NCI-H2227 treated with DMSO at 0.1 percent for 48 hours (cell line): ENCODE results near the gene MIEF2.

ENCODE experiments used
- DNase-seq: peaks from one replicate; lab custom pipeline; 2025; lab: John Stamatoyannopoulos, UW

The MIEF2 gene

DNA sequence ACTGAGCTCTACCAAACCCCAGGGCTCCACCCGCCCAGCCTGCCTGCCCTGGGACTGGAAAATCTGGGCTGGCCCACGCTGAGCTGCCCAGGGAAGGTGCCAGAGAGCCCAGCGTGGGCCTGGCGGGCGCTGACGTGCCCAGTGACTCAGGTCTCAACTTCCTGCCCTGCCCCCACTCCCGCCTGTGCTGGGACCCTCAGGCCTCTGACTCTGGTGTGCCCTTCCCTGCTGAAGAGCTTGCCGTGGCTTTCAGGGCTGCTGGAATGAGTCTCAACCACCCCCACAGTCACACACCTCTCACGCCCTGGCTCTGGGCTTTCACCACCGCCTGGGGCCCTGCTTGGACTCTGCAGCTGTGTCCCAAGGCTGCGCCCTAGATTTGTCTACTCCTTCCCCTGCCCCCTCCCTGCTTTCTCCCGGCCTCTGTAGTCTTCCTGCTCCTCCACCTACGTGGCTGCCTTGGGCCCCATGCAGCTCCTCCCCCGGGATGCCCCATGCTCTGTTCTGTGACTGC, 24.7 kb upstream of the MIEF2 start:
- DNase-seq: no peak

GRCh38 chr17:18236494-18236893, 24.0 kb upstream of the MIEF2 start:
- DNase-seq: no peak

DNA sequence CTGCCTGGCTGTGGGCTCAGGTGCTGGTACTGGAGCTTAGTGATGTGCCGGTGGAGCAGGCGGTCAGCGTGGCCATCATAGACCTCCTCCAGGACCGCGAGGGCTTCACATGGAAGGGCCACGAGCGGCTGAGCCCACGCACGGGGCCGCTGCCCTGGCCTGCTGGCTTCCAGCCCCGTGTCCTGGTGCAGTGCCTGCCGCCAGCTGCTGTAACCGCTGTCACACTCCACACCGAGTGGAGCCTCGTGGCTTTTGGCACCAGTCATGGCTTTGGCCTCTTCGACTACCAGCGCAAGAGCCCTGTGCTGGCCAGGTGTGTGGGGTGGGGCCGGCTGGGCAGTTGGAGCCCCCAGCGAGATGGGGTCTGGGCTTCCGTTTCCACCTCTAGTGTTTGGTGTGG, 23.0 kb upstream of the MIEF2 start:
- no peak for DNase-seq

DNA sequence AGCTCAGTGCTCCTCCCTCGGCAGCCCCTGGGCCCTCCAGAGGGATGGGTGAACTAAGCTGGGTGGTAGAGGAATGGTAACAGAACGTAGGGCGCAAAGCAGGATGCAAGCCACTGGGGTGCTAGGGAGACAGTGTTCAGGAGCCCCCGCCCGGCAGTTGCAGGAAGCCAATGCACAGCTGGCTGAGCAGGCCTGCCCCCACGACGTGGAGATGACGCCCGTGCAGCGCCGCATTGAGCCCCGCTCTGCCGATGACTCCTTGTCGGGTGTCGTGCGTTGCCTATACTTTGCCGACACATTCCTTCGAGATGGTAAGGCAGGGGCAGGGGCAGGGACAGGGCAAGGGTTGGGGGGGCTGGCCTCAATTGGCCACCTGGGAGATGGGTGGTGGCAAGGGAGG, 22.2 kb upstream of the MIEF2 start:
- DNase-seq: no peak

DNA sequence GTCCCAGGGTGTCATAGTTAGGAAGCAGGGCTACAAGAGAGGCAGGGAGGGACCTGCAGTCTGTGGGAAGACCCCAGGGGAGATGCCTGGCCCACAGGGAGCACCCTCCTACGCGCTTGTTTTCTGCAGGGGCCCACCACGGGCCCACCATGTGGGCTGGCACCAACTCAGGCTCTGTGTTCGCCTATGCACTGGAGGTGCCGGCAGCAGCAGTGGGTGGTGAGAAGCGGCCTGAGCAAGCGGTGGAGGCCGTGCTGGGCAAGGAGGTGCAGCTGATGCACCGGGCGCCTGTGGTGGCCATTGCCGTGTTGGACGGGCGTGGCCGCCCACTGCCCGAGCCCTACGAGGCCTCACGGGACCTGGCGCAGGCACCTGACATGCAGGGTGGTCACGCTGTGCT, 20.0 kb upstream of the MIEF2 start:
- DNase-seq: no peak

- DNase-seq: no peak
Observed at GRCh38 chr17:18241229-18241871, 19.1 kb upstream of the MIEF2 start.

GRCh38 chr17:18245038-18245776, 15.3 kb upstream of the MIEF2 start:
- DNase-seq: no peak

- DNase-seq: no peak
Observed at GRCh38 chr17:18246109-18246725, 14.2 kb upstream of the MIEF2 start.

DNA sequence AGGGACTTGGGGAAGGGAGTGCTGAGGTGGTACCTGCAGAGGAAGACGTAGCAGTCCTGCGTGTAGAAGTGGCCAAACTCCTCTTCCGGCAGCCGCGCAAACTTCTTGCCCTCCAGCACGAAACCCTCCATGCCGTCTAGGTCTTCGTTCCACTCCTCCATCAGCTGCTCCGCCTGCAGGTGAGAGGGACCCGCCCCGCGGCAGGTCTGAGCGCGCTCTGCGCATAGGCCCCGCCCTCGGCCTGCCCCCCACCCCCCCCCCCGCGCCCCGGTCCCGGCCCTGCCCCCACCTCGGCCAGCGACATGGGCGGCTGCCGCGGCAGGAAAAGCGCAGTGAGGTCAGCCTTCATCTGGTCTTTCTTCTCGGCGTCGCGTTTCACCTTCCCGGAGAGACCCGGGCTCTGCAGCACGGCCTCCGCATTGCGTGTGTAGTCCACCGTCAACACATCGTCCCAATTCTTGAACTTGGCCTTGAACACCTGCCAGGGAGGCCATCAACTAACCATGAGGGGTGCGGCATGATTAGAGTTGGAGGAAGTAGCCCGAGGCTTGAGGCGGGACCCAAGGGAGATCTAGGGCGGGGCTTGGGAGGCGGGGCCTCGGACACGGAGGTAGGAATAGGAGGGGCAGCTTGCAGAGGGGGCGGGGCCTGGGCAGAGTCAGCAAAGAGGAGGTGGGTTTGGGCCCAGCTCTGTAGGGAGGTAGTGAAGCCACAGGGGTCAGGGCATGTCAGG, 13.4 kb upstream of the MIEF2 start:
- DNase-seq: no peak

DNA sequence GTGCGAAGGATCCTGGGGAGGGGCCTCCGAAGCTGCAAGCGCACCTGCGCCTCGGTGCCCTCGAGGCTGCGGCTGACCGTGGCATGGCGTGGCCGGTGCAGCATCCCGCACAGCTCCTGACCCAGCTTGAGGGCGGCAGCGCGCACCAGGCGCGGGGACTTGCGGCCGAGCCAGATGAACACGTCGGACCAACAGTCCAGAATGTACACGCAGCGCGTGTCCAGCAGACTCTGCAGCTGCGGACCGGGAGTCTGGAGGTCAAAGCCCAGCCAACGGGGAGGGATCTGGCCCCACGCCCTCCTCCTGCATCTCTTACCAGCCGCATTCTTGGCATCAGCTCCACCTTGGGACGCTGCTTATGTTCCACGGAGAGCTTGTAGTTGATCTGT, 12.9 kb upstream of the MIEF2 start:
- no peak for DNase-seq

GRCh38 chr17:18248300-18248731, 12.1 kb upstream of the MIEF2 start:
- peak; percentile 75 for DNase-seq

DNA sequence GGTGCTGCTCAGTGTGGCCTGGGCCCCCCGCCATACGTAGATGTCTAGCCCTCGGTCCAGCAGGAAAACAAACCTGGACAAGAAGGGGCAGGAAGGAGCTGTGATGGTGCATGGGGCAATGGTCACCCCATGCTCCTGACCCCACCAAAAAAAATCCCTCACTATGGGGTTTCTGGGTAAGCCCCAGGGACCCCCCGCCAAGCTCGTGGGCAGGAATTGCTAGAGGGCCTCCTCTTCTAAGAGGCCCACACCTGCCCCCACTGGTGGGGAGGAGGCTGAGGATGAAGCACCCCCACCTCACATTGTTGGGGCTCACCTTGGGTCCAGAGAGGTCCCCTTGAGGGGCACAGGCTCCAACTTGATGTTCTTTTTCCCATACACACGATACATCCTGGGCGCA, 11.7 kb upstream of the MIEF2 start:
- DNase-seq: no peak

DNA sequence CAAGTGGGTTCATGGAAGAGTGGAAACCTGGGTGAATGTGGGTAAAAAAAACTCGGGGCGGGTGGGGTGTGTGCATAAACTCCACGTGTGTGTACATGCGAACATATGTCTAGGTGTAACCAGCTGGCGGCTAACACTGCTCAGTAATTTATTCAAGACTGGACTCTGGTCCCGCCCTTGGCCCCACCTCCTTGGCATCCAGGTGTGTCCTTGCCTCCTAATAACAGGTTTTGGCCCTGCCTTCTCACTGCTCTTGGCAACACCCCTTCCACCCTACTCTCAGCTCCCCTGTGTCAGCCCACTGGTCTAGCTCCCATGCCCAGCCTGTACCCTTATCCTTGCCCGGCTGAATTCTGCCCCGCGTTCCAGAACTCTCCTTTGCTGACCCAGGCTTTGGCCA, 10.2 kb upstream of the MIEF2 start:
- DNase-seq: no peak

DNA sequence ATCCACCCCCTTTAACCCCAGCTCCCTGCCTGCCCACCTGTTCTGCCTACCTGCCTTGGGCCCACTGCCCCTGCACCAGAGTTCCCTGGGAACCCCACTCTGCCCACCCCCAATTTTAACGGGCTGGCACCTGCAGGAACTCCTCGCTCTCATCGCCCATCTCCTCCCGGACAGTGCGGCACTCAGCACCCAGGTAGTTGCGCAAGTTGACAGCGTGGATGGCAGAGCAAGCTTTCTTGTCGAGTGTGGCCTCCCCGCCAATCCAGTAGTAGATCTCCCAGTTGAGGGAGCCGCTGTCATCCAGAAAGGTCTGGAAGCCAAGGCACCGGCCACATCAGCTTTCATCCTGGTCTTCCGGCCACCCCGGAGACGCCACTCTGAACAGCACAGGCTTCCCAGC, 9.8 kb upstream of the MIEF2 start:
- no peak for DNase-seq

GRCh38 chr17:18251204-18251603, 9.3 kb upstream of the MIEF2 start:
- no peak for DNase-seq

DNA sequence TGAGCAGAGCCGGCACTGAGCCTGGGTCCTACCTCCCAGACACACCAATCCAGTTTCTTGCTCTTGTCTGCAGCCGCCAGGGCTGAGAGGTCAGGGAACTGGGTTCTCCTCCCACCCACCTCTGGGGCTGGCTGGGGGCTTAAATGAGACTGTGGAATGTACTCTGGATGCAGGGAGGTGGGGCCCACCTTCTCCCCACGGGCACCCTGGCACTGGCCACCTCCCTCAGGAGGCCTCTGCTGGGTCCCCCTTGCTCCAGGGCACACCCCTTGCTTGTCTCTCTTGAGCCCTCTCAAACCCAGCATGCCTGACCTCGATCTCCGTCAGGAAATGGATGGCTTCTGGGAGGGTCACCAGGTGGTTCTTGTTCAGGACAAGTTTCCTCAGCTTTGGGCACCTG, 8.3 kb upstream of the MIEF2 start:
- no peak for DNase-seq

- no peak for DNase-seq
Observed at GRCh38 chr17:18253187-18253884, 7.1 kb upstream of the MIEF2 start.

DNA sequence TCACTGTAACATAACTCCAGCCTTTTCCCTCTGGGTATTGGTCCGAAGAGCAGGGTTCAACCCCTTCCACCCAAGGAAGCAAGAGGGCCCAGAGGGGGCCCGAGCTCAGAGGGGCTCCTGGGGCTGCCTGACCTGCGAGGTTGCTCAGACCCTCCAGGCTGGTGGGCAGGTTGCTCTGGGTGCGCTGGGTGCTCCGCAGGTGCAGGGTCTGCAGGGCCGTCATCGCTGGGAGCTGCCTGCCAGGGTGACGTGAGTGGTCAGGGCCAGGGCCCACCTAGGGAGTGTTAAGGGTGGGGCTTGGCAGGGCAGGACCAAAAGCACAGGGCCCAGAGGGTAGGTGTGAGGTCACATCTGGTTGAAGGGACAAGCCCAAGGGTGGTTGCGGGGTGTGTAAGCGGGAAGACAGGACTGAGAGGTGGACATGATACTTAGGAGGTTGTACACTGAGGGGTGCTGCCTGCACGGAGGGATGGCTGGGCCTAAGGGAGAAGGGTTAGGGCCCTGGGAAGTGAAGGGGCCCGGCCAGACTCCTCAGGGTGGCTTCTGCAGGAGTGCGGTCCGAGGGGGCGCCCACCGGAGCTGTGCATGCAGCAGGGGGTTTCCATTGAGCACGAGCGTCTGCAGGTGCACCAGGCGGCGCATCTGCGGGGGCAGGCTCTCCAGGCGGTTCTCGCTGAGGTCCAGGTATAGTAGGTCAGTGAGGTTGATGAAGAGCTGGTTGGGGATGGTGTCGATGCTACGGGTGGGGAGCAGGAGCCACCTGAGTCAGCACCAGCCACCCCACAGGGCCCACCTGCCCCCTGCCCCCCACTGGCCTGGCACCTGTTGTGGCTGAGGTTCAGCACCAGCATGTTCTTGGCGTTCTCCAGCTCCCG, 6.3 kb upstream of the MIEF2 start:
- DNase-seq: no peak

DNA sequence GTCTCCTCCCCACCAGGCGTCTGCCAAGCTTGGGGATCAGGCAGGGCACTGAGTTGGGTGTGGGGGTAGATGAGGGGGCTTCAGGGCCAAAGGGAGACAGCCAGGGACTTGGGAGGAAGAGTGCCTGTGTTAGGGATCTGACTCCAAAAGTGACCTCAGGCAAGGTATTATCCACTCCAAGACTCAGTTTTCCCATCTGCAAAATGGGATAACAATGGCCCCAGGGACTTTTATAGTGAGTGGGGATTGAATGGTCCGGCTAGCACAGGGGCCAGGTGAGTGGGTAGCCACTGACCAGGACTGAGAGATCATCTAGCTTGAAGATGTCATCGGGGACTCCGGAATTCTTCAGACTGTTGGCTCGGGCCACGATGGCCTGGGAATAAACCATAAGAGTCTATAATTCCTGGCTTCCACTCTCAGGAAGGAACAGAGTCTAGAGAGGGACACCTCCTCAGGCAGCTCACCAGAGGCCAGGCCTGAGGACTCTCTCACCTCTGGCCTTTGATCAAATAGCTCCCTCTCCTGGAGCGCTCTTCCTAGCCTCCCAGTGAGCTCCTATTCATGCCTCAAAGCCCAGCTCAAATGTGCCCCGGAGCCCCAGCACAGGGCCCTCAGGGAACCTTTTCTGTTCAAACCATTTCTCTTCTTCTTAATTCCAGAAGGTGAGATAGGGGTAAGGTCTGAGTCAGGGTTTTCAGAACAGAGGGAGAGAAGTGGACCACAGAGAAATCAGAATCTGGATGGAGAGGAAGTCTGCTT, 5.4 kb upstream of the MIEF2 start:
- DNase-seq: no peak

DNA sequence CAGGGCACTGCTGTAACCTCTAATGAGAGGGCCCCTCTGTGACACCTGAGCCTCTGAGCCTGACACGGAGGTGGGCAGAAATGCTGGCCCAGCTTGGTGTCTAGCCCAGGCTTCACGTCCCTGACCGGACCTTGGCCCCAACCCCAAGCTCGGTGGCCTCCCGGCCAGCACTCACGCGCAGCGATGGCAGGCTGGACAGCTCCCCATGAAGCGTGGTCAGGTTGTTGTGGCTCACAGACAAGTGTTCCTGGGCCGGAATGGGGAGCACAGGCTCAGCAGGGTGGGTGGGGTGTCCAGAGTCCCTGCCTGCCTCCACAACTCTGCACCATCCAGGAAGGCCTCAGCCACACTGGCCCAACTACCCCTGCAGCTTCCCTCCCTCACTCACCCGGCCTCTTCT, 4.1 kb upstream of the MIEF2 start:
- DNase-seq: no peak
